22Rv1 (cell line): ENCODE measurements around the gene PRXL2A.

Experiments used
- CTCF ChIP-seq: fragments of 450-650 bp; IDR thresholded peaks from 2 replicates; pipeline ENCODE4 v1.5.1; 2017; ENCODE audit warnings: mild to moderate bottlenecking
- ZFX ChIP-seq: fragments of 450-650 bp; IDR thresholded peaks from 2 replicates; pipeline ENCODE4 v1.6.1; 2017; ENCODE audit warnings: antibody characterized with exemption, borderline replicate concordance

GRCh38 chr10:80465839-80466590 lies 57.7 kb downstream of the PRXL2A start:
- no peak for TF ChIP-seq CTCF
- no peak for TF ChIP-seq ZFX
